GM12878 (cell line): Measurements from ENCODE around the gene PRKRA. TPM values are rescaled to one million over a fixed set of nuclear protein-coding genes. Genes with fewer than 3 reads are reported as not detected.

Experiments
- ATAC-seq: fragments of 200-7000 bp; cut with Tn5 transposase; 3 replicates; pipeline ENCODE4 v1.9.1; 2020; ENCODE audit warnings: mild to moderate bottlenecking, moderate library complexity
- BruUV-seq: library from RNA; stranded (reverse); fragments of 400-500 nt; replicated peaks from 2 replicates; lab custom pipeline; 2021; lab: Mats Ljungman, UMichigan
- CTCF ChIA-PET: fragments of 300-600 bp; sonication (Branson Sonifier 250); formaldehyde crosslinking; extraction: SDS; loops from one replicate; lab custom pipeline; 2021; ENCODE audit warnings: inconsistent platforms; lab: Yijun Ruan, JAX
- POLR2A ChIA-PET: fragments of 350-600 bp; formaldehyde crosslinking; extraction: SDS; loops from one replicate; lab custom pipeline; 2021; ENCODE audit warnings: inconsistent platforms; lab: Charles Lee
- RAD21 ChIA-PET: fragments of 300-600 bp; sonication (Branson Sonifier 250); formaldehyde crosslinking; loops from one replicate; lab custom pipeline; 2023; ENCODE audit warnings: antibody characterized with exemption; ENCODE audit not compliant: unreplicated experiment; lab: Charles Lee
- SMC1A ChIA-PET: fragments of 300-600 bp; sonication (Branson Sonifier 250); formaldehyde crosslinking; loops from one replicate; lab custom pipeline; 2023; ENCODE audit not compliant: unreplicated experiment, uncharacterized antibody; lab: Charles Lee
- DNase-seq: peaks from one replicate; pipeline ENCODE4 v3.0.0-alpha.2; 2011; ENCODE audit warnings: low read depth, low spot score
- FAIRE-seq: peaks from 3 replicates; lab custom pipeline; 2011; peaks lifted over from hg19 to GRCh38; lab: Jason Lieb, UNC
- H2AFZ ChIP-seq: 2 replicates; pipeline ENCODE4 v1.6.0; 2011; ENCODE audit warnings: low read depth, low read length, control low read depth; ENCODE audit not compliant: control insufficient read depth
- H3K27ac ChIP-seq: 2 replicates; pipeline ENCODE4 v1.5.1; 2011; ENCODE audit warnings: control low read depth; ENCODE audit not compliant: control insufficient read depth, insufficient read depth
- H3K27me3 ChIP-seq, 2 experiments: replicated peaks in 1 of 2; 2 replicates each; pipeline versions ENCODE4 v1.6.0 to v1.6.1; 2011; ENCODE audit warnings: low read length in 1 of 2; ENCODE audit not compliant: control insufficient read depth in 2 of 2, insufficient read depth in 2 of 2
- H3K36me3 ChIP-seq, 2 experiments: 2 replicates each; pipeline ENCODE4 v1.5.1; 2011; ENCODE audit warnings: low read length in 1 of 2; ENCODE audit not compliant: control insufficient read depth in 2 of 2, insufficient read depth in 2 of 2
- H3K4me1 ChIP-seq: 2 replicates; pipeline ENCODE4 v1.6.1; 2011; ENCODE audit warnings: mild to moderate bottlenecking, low read length, moderate library complexity, mixed read lengths; ENCODE audit not compliant: control insufficient read depth, insufficient read depth
- H3K4me2 ChIP-seq: 2 replicates; pipeline ENCODE4 v1.6.0; 2011; ENCODE audit warnings: control low read depth; ENCODE audit not compliant: control insufficient read depth, insufficient read depth
- H3K4me3 ChIP-seq: fragments of 200-600 bp; sonication (generic); 2 replicates; pipeline ENCODE4 v1.5.1; 2016
- H3K79me2 ChIP-seq: 2 replicates; pipeline ENCODE4 v1.6.0; 2011; ENCODE audit warnings: low read length; ENCODE audit not compliant: control insufficient read depth, insufficient read depth
- H3K9ac ChIP-seq: 2 replicates; pipeline ENCODE4 v1.8.0; 2011; ENCODE audit warnings: low read length, control low read depth, mixed read lengths; ENCODE audit not compliant: control insufficient read depth, insufficient read depth
- H3K9me3 ChIP-seq: replicated peaks from 3 replicates; pipeline ENCODE4 v1.5.1; 2011; ENCODE audit warnings: mild to moderate bottlenecking, low read length; ENCODE audit not compliant: control insufficient read depth, insufficient read depth
- H4K20me1 ChIP-seq: 2 replicates; pipeline ENCODE4 v1.6.0; 2011; ENCODE audit not compliant: control insufficient read depth, insufficient read depth
- CBFB ChIP-seq: IDR thresholded peaks from 2 replicates; pipeline ENCODE4 v1.6.1; 2016; ENCODE audit warnings: antibody characterized with exemption, low read depth
- CHD2 ChIP-seq: IDR thresholded peaks from 2 replicates; pipeline ENCODE4 v1.6.1; 2011; ENCODE audit warnings: low read depth, low read length, improper control_type of control experiment, borderline replicate concordance
- DPF2 ChIP-seq: fragments of 450-650 bp; IDR thresholded peaks from 2 replicates; pipeline ENCODE4 v1.6.1; 2017; ENCODE audit warnings: mild to moderate bottlenecking
- GATAD2B ChIP-seq: fragments of 450-650 bp; conservative IDR thresholded peaks from 2 replicates; pipeline ENCODE4 v1.6.1; 2017; ENCODE audit warnings: low read depth, mild to moderate bottlenecking, moderate library complexity
- PBX3 ChIP-seq: IDR thresholded peaks from 2 replicates; pipeline ENCODE4 v1.6.1; 2011; ENCODE audit warnings: mild to moderate bottlenecking, low read depth, low read length, moderate library complexity; ENCODE audit not compliant: insufficient replicate concordance
- POLR2A ChIP-seq: IDR thresholded peaks from 2 replicates; pipeline ENCODE4 v1.6.1; 2011; ENCODE audit warnings: low read depth, mild to moderate bottlenecking, low read length
- POLR2AphosphoS2 ChIP-seq: IDR thresholded peaks from 2 replicates; pipeline ENCODE4 v1.6.1; 2011; ENCODE audit warnings: low read depth, mild to moderate bottlenecking, low read length, improper control_type of control experiment, moderate library complexity
- RAD51 ChIP-seq: fragments of 450-650 bp; IDR thresholded peaks from 2 replicates; pipeline ENCODE4 v1.6.1; 2016; ENCODE audit warnings: moderate library complexity, mild to moderate bottlenecking, inconsistent platforms
- SREBF2 ChIP-seq: IDR thresholded peaks from 2 replicates; pipeline ENCODE4 v1.6.1; 2012; ENCODE audit warnings: mild to moderate bottlenecking, low read length
- STAT1 ChIP-seq: fragments of 450-650 bp; conservative IDR thresholded peaks from 2 replicates; pipeline ENCODE4 v1.6.1; 2014; ENCODE audit warnings: antibody characterized with exemption, mild to moderate bottlenecking
- ZBTB33 ChIP-seq: fragments of 450-650 bp; IDR thresholded peaks from 2 replicates; pipeline ENCODE4 v1.6.1; 2017; ENCODE audit warnings: mild to moderate bottlenecking
- ZNF217 ChIP-seq: fragments of 450-650 bp; IDR thresholded peaks from 2 replicates; pipeline ENCODE4 v1.6.1; 2017; ENCODE audit warnings: antibody characterized with exemption, mild to moderate bottlenecking
- ZNF384 ChIP-seq: IDR thresholded peaks from 2 replicates; pipeline ENCODE4 v1.6.1; 2012; ENCODE audit warnings: low read depth, mild to moderate bottlenecking, low read length, improper control_type of control experiment, borderline replicate concordance
- ZNF622 ChIP-seq: fragments of 450-650 bp; IDR thresholded peaks from 2 replicates; pipeline ENCODE4 v1.6.1; 2017; ENCODE audit warnings: mild to moderate bottlenecking, inconsistent platforms
- ZSCAN29 ChIP-seq: fragments of 450-650 bp; IDR thresholded peaks from 2 replicates; pipeline ENCODE4 v1.6.1; 2017; ENCODE audit warnings: mild to moderate bottlenecking, moderate library complexity
- WGBS: methylation state at CpG from one replicate; pipeline ENCODE4 v1.1.6; 2016; ENCODE audit warnings: low lambda C conversion rate; ENCODE audit not compliant: insufficient replicate concordance, insufficient coverage; ENCODE audit errors: missing lambda C conversion rate; 5-methylcytosine and 5-hydroxymethylcytosine counted together
- in situ Hi-C: fragments of 300-500 bp; cut with MboI; formaldehyde crosslinking; loops from 9 replicates; pipeline ENCODE4 v1.14.3; 2018; ENCODE audit warnings: mixed read lengths
- intact Hi-C: fragments of 100-400 bp; cut with micrococcal nuclease; formaldehyde crosslinking; loops from one replicate; pipeline ENCODE4 v1.14.2; 2022; ENCODE audit not compliant: unreplicated experiment
- polyA plus RNA-seq, 11 experiments: library from polyadenylated mRNA; depleted of rRNA in 4 of 11; unstranded in 6 of 11; stranded (reverse) in 5 of 11; fragments of >200 nt; fragmentation: Nextera tagmentation in 4 of 11; fragmentation: Illumina TruSeq in 1 of 11; extraction: Ambion mirVana in 4 of 11; extraction: Trizol in 1 of 11; gene quantifications; 1 replicate in 1 of 11; 2 replicates in 10 of 11; pipeline versions ENCODE4 v1.2.1 to v1.2.3, GENCODE V29; 2011 to 2016; ENCODE audit warnings: inconsistent platforms in 2 of 11, missing spikeins in 2 of 11, low read depth in 1 of 11
- total RNA-seq, 4 experiments: library from RNA; depleted of rRNA in 3 of 4; stranded (reverse); fragments of >200 nt in 3 of 4; fragmentation: Illumina TruSeq in 1 of 4; extraction: Trizol in 1 of 4; gene quantifications; 2 replicates each; pipeline versions ENCODE4 v1.2.1 to v1.2.3, GENCODE V29; 2013 to 2021
- TF ChIP-seq, protein P1 (sequence below), 3 experiments: IDR thresholded peaks in 2 of 3; conservative IDR thresholded peaks in 1 of 3; 2 replicates each; pipeline ENCODE4 v1.5.1; 2011; ENCODE audit warnings: low read depth in 3 of 3, low read length in 3 of 3, mild to moderate bottlenecking in 3 of 3, control low read depth in 2 of 3, moderate library complexity in 2 of 3, inconsistent platforms in 1 of 3, mixed read lengths in 1 of 3; ENCODE audit not compliant: control insufficient read depth in 2 of 3, insufficient read depth in 1 of 3; ENCODE audit errors: extremely low read depth in 1 of 3

Gene PRKRA
- total and polyA plus RNA-seq, 10 of the 15 experiments (the other 5 are each of a cell fraction or from before 2014, with no cell fraction given): 19.1 to 75.6 (median 51.7) TPM

GRCh38 chr2:178450774-178451525 lies at the start of gene PRKRA, which contains the start of gene PJVK (continued):
- TF ChIP-seq, protein P1, sequence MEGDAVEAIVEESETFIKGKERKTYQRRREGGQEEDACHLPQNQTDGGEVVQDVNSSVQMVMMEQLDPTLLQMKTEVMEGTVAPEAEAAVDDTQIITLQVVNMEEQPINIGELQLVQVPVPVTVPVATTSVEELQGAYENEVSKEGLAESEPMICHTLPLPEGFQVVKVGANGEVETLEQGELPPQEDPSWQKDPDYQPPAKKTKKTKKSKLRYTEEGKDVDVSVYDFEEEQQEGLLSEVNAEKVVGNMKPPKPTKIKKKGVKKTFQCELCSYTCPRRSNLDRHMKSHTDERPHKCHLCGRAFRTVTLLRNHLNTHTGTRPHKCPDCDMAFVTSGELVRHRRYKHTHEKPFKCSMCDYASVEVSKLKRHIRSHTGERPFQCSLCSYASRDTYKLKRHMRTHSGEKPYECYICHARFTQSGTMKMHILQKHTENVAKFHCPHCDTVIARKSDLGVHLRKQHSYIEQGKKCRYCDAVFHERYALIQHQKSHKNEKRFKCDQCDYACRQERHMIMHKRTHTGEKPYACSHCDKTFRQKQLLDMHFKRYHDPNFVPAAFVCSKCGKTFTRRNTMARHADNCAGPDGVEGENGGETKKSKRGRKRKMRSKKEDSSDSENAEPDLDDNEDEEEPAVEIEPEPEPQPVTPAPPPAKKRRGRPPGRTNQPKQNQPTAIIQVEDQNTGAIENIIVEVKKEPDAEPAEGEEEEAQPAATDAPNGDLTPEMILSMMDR (IDR thresholded peaks at IDR 0.05 in 2 of 3, conservative IDR thresholded peaks at IDR 0.05 in 1 of 3; ENCODE audit: control insufficient read depth in 2 of 3, extremely low read depth in 1 of 3, insufficient read depth in 1 of 3, low read depth in 3 of 3, low read length in 3 of 3): no peak
- TF ChIP-seq ZNF384: no peak
- peak; percentile 49; the same call in 1 of the 2 replicates for TF ChIP-seq ZSCAN29
- peak; percentile 80 for TF ChIP-seq POLR2AphosphoS2
- peak; percentile 95 for TF ChIP-seq POLR2A
- peak; percentile 68; the same call in 1 of the 2 replicates for TF ChIP-seq CBFB
- peak; percentile 91 for TF ChIP-seq GATAD2B
- TF ChIP-seq DPF2: peak; percentile 91

DNA sequence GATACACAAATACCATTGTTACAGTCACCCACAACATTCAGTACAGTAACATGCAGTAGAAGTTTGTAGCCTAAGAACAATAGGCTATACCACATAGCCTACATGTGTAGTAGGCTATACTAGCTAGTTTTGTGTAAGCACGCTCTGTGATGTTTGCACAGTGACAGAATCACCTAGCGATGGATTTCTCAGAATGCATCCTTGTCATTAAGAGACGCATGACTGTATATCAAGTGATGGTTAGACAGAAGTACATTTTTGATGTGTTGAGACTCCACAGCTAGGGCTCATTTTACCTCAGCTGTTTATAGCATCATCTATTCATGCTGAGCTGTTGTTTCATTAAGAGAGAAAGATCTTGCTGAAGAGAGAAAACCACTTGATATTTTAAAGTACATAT lies 48.7 kb upstream of the PRKRA start:
- DNase-seq: no peak
- no peaks in the 10 kb centered on the region for H4K20me1 ChIP-seq
- H3K4me3 ChIP-seq: no peak overlapping the region
- FAIRE-seq: peak; percentile 7
- no peak overlapping the region for H2AFZ ChIP-seq
- no peaks in the 10 kb centered on the region for H3K27me3 ChIP-seq
- intact Hi-C loops (no loop called here), in situ Hi-C loops (no loop called here)
- 94% methylated on average over 3 of the region's 3 CpGs for WGBS
- no peak overlapping the region for H3K27ac ChIP-seq
- ChIA-PET CTCF (interaction anchor here (1.6 kb wide), 1 partner anchor 17 kb away, joined by 4 read pairs; no protein-coding TSS in a partner anchor), POLR2A (no interaction called here), RAD21 (no interaction called here), SMC1A (interaction anchor here (0.8 kb wide), 2 partner anchors 10 to 93 kb away, joined by 3 to 4 read pairs; no protein-coding TSS in a partner anchor)
- no peaks in the 10 kb centered on the region for H3K79me2 ChIP-seq
- H3K4me2 ChIP-seq: no peak overlapping the region
- no peak overlapping the region for H3K9ac ChIP-seq
- BruUV-seq: no TSS peak
- ATAC-seq: no peak
- no peaks in the 10 kb centered on the region for H3K4me1 ChIP-seq
- H3K36me3 ChIP-seq: peaks cover 1 to 20% of the 10 kb centered on the region in 2 experiments
- H3K9me3 ChIP-seq: no peaks in the 10 kb centered on the region
- TF ChIP-seq ZNF622 (no peak), SREBF2 (no peak), CHD2 (no peak), ZNF217 (no peak), RAD51 (no peak), PBX3 (no peak), ZBTB33 (no peak), STAT1 (no peak)
